Smooth muscle cell (in vitro differentiated cells): ENCODE results near the gene SMIM22. TPM values are rescaled to one million over a fixed set of nuclear protein-coding genes. Genes with fewer than 3 reads are reported as not detected.

Source experiments
- DNase-seq: peaks from one replicate; lab custom pipeline; 2025; ENCODE audit not compliant: unreplicated experiment; lab: John Stamatoyannopoulos, UW
- H2AFZ ChIP-seq: fragments of 200-600 bp; sonication (generic); 2 replicates; pipeline ENCODE4 v1.6.0; 2016; ENCODE audit warnings: antibody characterized with exemption, low read depth, mild to moderate bottlenecking
- H3F3A ChIP-seq: fragments of 200-600 bp; sonication (generic); 2 replicates; pipeline ENCODE4 v1.6.0; 2017; ENCODE audit warnings: antibody characterized with exemption, low read depth
- H3K27ac ChIP-seq: fragments of 200-600 bp; sonication (generic); 2 replicates; pipeline ENCODE4 v1.5.1; 2016; ENCODE audit warnings: low read depth, mild to moderate bottlenecking
- H3K27me3 ChIP-seq: fragments of 200-600 bp; sonication (generic); 2 replicates; pipeline ENCODE4 v1.6.1; 2016; ENCODE audit warnings: low read depth, mild to moderate bottlenecking
- H3K36me3 ChIP-seq: fragments of 200-600 bp; sonication (generic); 2 replicates; pipeline ENCODE4 v1.5.1; 2016; ENCODE audit warnings: low read depth
- H3K4me1 ChIP-seq: fragments of 200-600 bp; sonication (generic); 2 replicates; pipeline ENCODE4 v1.5.1; 2016; ENCODE audit warnings: low read depth
- H3K4me2 ChIP-seq: fragments of 200-600 bp; sonication (generic); 2 replicates; pipeline ENCODE4 v1.6.0; 2016; ENCODE audit warnings: mild to moderate bottlenecking
- H3K4me3 ChIP-seq: fragments of 200-600 bp; sonication (generic); 2 replicates; pipeline ENCODE4 v1.5.1; 2016; ENCODE audit warnings: mild to moderate bottlenecking
- H3K79me2 ChIP-seq: fragments of 200-600 bp; sonication (generic); 2 replicates; pipeline ENCODE4 v1.6.0; 2016; ENCODE audit warnings: low read depth, mild to moderate bottlenecking
- H3K9ac ChIP-seq: fragments of 200-600 bp; sonication (generic); 2 replicates; pipeline ENCODE4 v1.6.0; 2016; ENCODE audit warnings: low read depth
- H3K9me3 ChIP-seq: fragments of 200-600 bp; sonication (generic); replicated peaks from 2 replicates; pipeline ENCODE4 v1.5.1; 2016; ENCODE audit warnings: low read depth
- H4K20me1 ChIP-seq: fragments of 200-600 bp; sonication (generic); 2 replicates; pipeline ENCODE4 v1.6.0; 2016; ENCODE audit warnings: low read depth
- CTCF ChIP-seq: fragments of 200-600 bp; sonication (generic); IDR thresholded peaks from 2 replicates; pipeline ENCODE4 v1.5.1; 2017; ENCODE audit warnings: borderline replicate concordance, mild to moderate bottlenecking, antibody characterized with exemption; ENCODE audit not compliant: insufficient read depth, poor library complexity, severe bottlenecking
- WGBS: methylation state at CpG from one replicate; pipeline ENCODE4 v1.1.7; 2016; ENCODE audit warnings: low lambda C conversion rate; 5-methylcytosine and 5-hydroxymethylcytosine counted together
- polyA plus RNA-seq: library from polyadenylated mRNA; unstranded; fragments of >200 nt; fragmentation: Nextera tagmentation; extraction: Ambion mirVana; gene quantifications from 2 replicates; pipeline ENCODE4 v1.2.1, GENCODE V29; 2016
- total RNA-seq: library from RNA; depleted of rRNA; stranded (reverse); fragments of >200 nt; gene quantifications from 2 replicates; pipeline ENCODE4 v1.2.3, GENCODE V29; 2014

The SMIM22 gene
- total and polyA plus RNA-seq, 2 experiments from 2014 or later: 0.29 TPM; not detected in 1

GRCh38 chr16:4788489-4788889, 6.7 kb upstream of the SMIM22 start:
- Histone ChIP-seq H3K4me1 (no peaks in the 10 kb centered on the region), H3K9me3 (no peaks in the 10 kb centered on the region), H3K36me3 (no peaks in the 10 kb centered on the region), H3K9ac (no peak overlapping the region), H3K4me2 (no peak overlapping the region), H3K4me3 (no peak overlapping the region), H3K27ac (no peak overlapping the region), H4K20me1 (no peaks in the 10 kb centered on the region), H3K27me3 (no peaks in the 10 kb centered on the region), H2AFZ (no peak overlapping the region), H3F3A (no peaks in the 10 kb centered on the region), H3K79me2 (no peaks in the 10 kb centered on the region)
- no peak for DNase-seq
- 82% methylated on average over 9 of the region's 9 CpGs for WGBS
- TF ChIP-seq CTCF: no peak

- H3K27me3 ChIP-seq: no peaks in the 10 kb centered on the region
- no peaks in the 10 kb centered on the region for H4K20me1 ChIP-seq
- DNase-seq: no peak
- no peaks in the 10 kb centered on the region for H3K4me1 ChIP-seq
- 73% methylated on average over 7 of the region's 7 CpGs for WGBS
- H2AFZ ChIP-seq: no peak overlapping the region
- no peaks in the 10 kb centered on the region for H3F3A ChIP-seq
- no peaks in the 10 kb centered on the region for H3K36me3 ChIP-seq
- no peak overlapping the region for H3K4me3 ChIP-seq
- no peak overlapping the region for H3K4me2 ChIP-seq
- TF ChIP-seq CTCF: no peak
- H3K9me3 ChIP-seq: no peaks in the 10 kb centered on the region
- H3K27ac ChIP-seq: no peak overlapping the region
- H3K79me2 ChIP-seq: no peaks in the 10 kb centered on the region
- no peak overlapping the region for H3K9ac ChIP-seq
Measured at GRCh38 chr16:4788910-4789309, 6.3 kb upstream of the SMIM22 start.

GRCh38 chr16:4790261-4790660, 4.9 kb upstream of the SMIM22 start:
- H4K20me1 ChIP-seq: no peaks in the 10 kb centered on the region
- no peak overlapping the region for H3K27ac ChIP-seq
- H3K4me1 ChIP-seq: no peaks in the 10 kb centered on the region
- no peak overlapping the region for H3K4me3 ChIP-seq
- no peaks in the 10 kb centered on the region for H3K9me3 ChIP-seq
- no peaks in the 10 kb centered on the region for H3K36me3 ChIP-seq
- TF ChIP-seq CTCF: no peak
- H3K79me2 ChIP-seq: no peaks in the 10 kb centered on the region
- no peak for DNase-seq
- 88% methylated on average over 10 of the region's 10 CpGs for WGBS
- no peak overlapping the region for H3K9ac ChIP-seq
- no peak overlapping the region for H3K4me2 ChIP-seq
- H3K27me3 ChIP-seq: no peaks in the 10 kb centered on the region
- no peaks in the 10 kb centered on the region for H3F3A ChIP-seq
- no peak overlapping the region for H2AFZ ChIP-seq

GRCh38 chr16:4790871-4791270, 4.3 kb upstream of the SMIM22 start:
- Histone ChIP-seq H3K79me2 (no peaks in the 10 kb centered on the region), H4K20me1 (no peaks in the 10 kb centered on the region), H3K4me1 (no peaks in the 10 kb centered on the region), H3K36me3 (no peaks in the 10 kb centered on the region), H3K9ac (no peak overlapping the region), H3F3A (no peaks in the 10 kb centered on the region), H3K9me3 (no peaks in the 10 kb centered on the region), H2AFZ (no peak overlapping the region), H3K4me3 (no peak overlapping the region), H3K27ac (no peak overlapping the region), H3K4me2 (no peak overlapping the region), H3K27me3 (no peaks in the 10 kb centered on the region)
- TF ChIP-seq CTCF: no peak
- no peak for DNase-seq
- 93% methylated on average over 10 of the region's 10 CpGs for WGBS
